GM23338 (cell line): ENCODE measurements around the gene MYH7.

ENCODE experiments used
- CTCF ChIP-seq, 2 experiments: fragments of 200-600 bp in 1 of 2; sonication (generic) in 1 of 2; conservative IDR thresholded peaks; 2 replicates each; pipeline versions ENCODE4 v1.5.1 to v1.6.1; 2016 to 2017; ENCODE audit warnings: antibody characterized with exemption in 2 of 2, low read depth in 2 of 2, mild to moderate bottlenecking in 2 of 2, moderate library complexity in 1 of 2
- ETS1 ChIP-seq: IDR thresholded peaks from 2 replicates; pipeline ENCODE4 v1.6.1; 2016; ENCODE audit warnings: antibody characterized with exemption
- EZH2 ChIP-seq: fragments of 200-600 bp; sonication (generic); IDR thresholded peaks from one replicate; pipeline ENCODE4 v1.8.0; 2017; ENCODE audit warnings: antibody characterized with exemption, mild to moderate bottlenecking, low read depth; ENCODE audit not compliant: unreplicated experiment
- POLR2AphosphoS5 ChIP-seq: IDR thresholded peaks from 2 replicates; pipeline ENCODE4 v1.6.1; 2016; ENCODE audit warnings: antibody characterized with exemption, low read depth

- TF ChIP-seq CTCF (conservative IDR thresholded peaks at IDR 0.05; ENCODE audit: low read depth in 2 of 2) = no peak
- TF ChIP-seq EZH2 = no peak
- no peak for TF ChIP-seq ETS1
- no peak for TF ChIP-seq POLR2AphosphoS5
These were observed 46.0 kb upstream of the MYH7 start for GRCh38 chr14:23481362-23481970.
